Large intestine (tissue), 1 donor: ENCODE data around the gene DHX35. TPM values are rescaled to one million over a fixed set of nuclear protein-coding genes. Genes with fewer than 3 reads are reported as not detected.

Experiments used
- polyA plus RNA-seq: library from polyadenylated mRNA; unstranded; fragments of 120-200 nt; gene quantifications from one replicate; pipeline ENCODE4 v1.2.1, GENCODE V29; 2013

DHX35 gene
- polyA plus RNA-seq, 1 donor = 11.6 TPM

Other genes starting within 250 kb of the DHX35 start
- 0.03 TPM for gene SLC32A1, start 237.9 kb upstream of the DHX35 start, polyA plus RNA-seq
- 7.8 TPM for gene ACTR5, start 213.9 kb upstream of the DHX35 start, polyA plus RNA-seq
- 3.5 TPM for gene PPP1R16B, start 156.6 kb upstream of the DHX35 start, polyA plus RNA-seq
- 7.8 TPM for gene FAM83D, start 35.9 kb upstream of the DHX35 start, polyA plus RNA-seq